ENCODE results near the gene PLN.

The PLN gene

GRCh38 chr6:118529756-118530155 is 18.3 kb upstream of the PLN start:
- DNase-seq (ENCODE audit: extremely low spot score), result no peak
- POLR2A ChIA-PET, result no interaction called here
- CTCF ChIA-PET, result no interaction called here
- TF ChIP-seq NFRKB (IDR thresholded peaks at IDR 0.05) (no peak), FOXM1 (IDR thresholded peaks at IDR 0.05; ENCODE audit: borderline replicate concordance) (no peak), ZNF384 (IDR thresholded peaks at IDR 0.05) (no peak), TARDBP (IDR thresholded peaks at IDR 0.05) (no peak), SUZ12 (IDR thresholded peaks at IDR 0.05) (no peak), PKNOX1 (IDR thresholded peaks at IDR 0.05) (no peak), HDGF (IDR thresholded peaks at IDR 0.05; ENCODE audit: borderline replicate concordance) (no peak), FOXK2 (IDR thresholded peaks at IDR 0.05) (no peak), BHLHE40 (IDR thresholded peaks at IDR 0.05; ENCODE audit: borderline replicate concordance) (no peak), CTBP1 (IDR thresholded peaks at IDR 0.05; ENCODE audit: borderline replicate concordance) (no peak), ARNT (IDR thresholded peaks at IDR 0.05) (no peak)

GRCh38 chr6:118530942-118531341 is 17.2 kb upstream of the PLN start:
- TF ChIP-seq LEF1 (IDR thresholded peaks at IDR 0.05; ENCODE audit: borderline replicate concordance), result no peak
- no peak for TF ChIP-seq SUZ12 (IDR thresholded peaks at IDR 0.05)
- no peak for TF ChIP-seq BHLHE40 (IDR thresholded peaks at IDR 0.05; ENCODE audit: borderline replicate concordance)
- no peak for TF ChIP-seq HDGF (IDR thresholded peaks at IDR 0.05; ENCODE audit: borderline replicate concordance)
- TF ChIP-seq FOXM1 (IDR thresholded peaks at IDR 0.05; ENCODE audit: borderline replicate concordance), result no peak
- TF ChIP-seq ARNT (IDR thresholded peaks at IDR 0.05), result no peak
- TF ChIP-seq FOXK2 (IDR thresholded peaks at IDR 0.05), result no peak
- no peak for TF ChIP-seq ZNF384 (IDR thresholded peaks at IDR 0.05)
- TF ChIP-seq NFRKB (IDR thresholded peaks at IDR 0.05), result no peak
- ChIA-PET CTCF (no interaction called here), POLR2A (no interaction called here)
- no peak for DNase-seq (ENCODE audit: extremely low spot score)

- TF ChIP-seq L3MBTL2 (conservative IDR thresholded peaks at IDR 0.05), result no peak
- no peak for TF ChIP-seq FOXA1 (IDR thresholded peaks at IDR 0.05)
- TF ChIP-seq ELF4 (IDR thresholded peaks at IDR 0.05), result no peak
- no peak for TF ChIP-seq CTBP1 (IDR thresholded peaks at IDR 0.05; ENCODE audit: borderline replicate concordance)
- TF ChIP-seq SP1 (IDR thresholded peaks at IDR 0.05), result no peak
- TF ChIP-seq PKNOX1 (IDR thresholded peaks at IDR 0.05), result no peak
- no peak for TF ChIP-seq FOXK2 (IDR thresholded peaks at IDR 0.05)
- no peak for TF ChIP-seq HDGF (IDR thresholded peaks at IDR 0.05; ENCODE audit: borderline replicate concordance)
- ChIA-PET CTCF (no interaction called here), POLR2A (no interaction called here)
- no peak for DNase-seq (ENCODE audit: extremely low spot score)
Measured at GRCh38 chr6:118535176-118535844, 12.8 kb upstream of the PLN start.

GRCh38 chr6:118536478-118536877 is 11.6 kb upstream of the PLN start:
- no peak for DNase-seq (ENCODE audit: extremely low spot score)
- ChIA-PET CTCF (no interaction called here), POLR2A (no interaction called here)
- TF ChIP-seq FOXM1 (IDR thresholded peaks at IDR 0.05; ENCODE audit: borderline replicate concordance), result no peak
- TF ChIP-seq NFRKB (IDR thresholded peaks at IDR 0.05), result no peak
- no peak for TF ChIP-seq L3MBTL2 (conservative IDR thresholded peaks at IDR 0.05)
- no peak for TF ChIP-seq CTBP1 (IDR thresholded peaks at IDR 0.05; ENCODE audit: borderline replicate concordance)
- TF ChIP-seq ELF4 (IDR thresholded peaks at IDR 0.05), result no peak
- no peak for TF ChIP-seq LEF1 (IDR thresholded peaks at IDR 0.05; ENCODE audit: borderline replicate concordance)
- no peak for TF ChIP-seq TARDBP (IDR thresholded peaks at IDR 0.05)
- TF ChIP-seq SUZ12 (IDR thresholded peaks at IDR 0.05), result no peak
- TF ChIP-seq FOXA1 (IDR thresholded peaks at IDR 0.05), result no peak
- no peak for TF ChIP-seq ARNT (IDR thresholded peaks at IDR 0.05)
- TF ChIP-seq PKNOX1 (IDR thresholded peaks at IDR 0.05), result no peak
- TF ChIP-seq HDGF (IDR thresholded peaks at IDR 0.05; ENCODE audit: borderline replicate concordance), result no peak
- no peak for TF ChIP-seq BHLHE40 (IDR thresholded peaks at IDR 0.05; ENCODE audit: borderline replicate concordance)
- no peak for TF ChIP-seq SP1 (IDR thresholded peaks at IDR 0.05)
- no peak for TF ChIP-seq ZNF384 (IDR thresholded peaks at IDR 0.05)
- TF ChIP-seq FOXK2 (IDR thresholded peaks at IDR 0.05), result no peak

GRCh38 chr6:118537574-118537973 is 10.5 kb upstream of the PLN start:
- DNase-seq (ENCODE audit: extremely low spot score), result no peak
- ChIA-PET POLR2A (no interaction called here), CTCF (no interaction called here)
- TF ChIP-seq ZNF384 (IDR thresholded peaks at IDR 0.05) (no peak), ARNT (IDR thresholded peaks at IDR 0.05) (no peak), L3MBTL2 (conservative IDR thresholded peaks at IDR 0.05) (no peak), SUZ12 (IDR thresholded peaks at IDR 0.05) (no peak), CTBP1 (IDR thresholded peaks at IDR 0.05; ENCODE audit: borderline replicate concordance) (no peak), FOXA1 (IDR thresholded peaks at IDR 0.05) (no peak), ELF4 (IDR thresholded peaks at IDR 0.05) (no peak), LEF1 (IDR thresholded peaks at IDR 0.05; ENCODE audit: borderline replicate concordance) (no peak), FOXM1 (IDR thresholded peaks at IDR 0.05; ENCODE audit: borderline replicate concordance) (no peak), PKNOX1 (IDR thresholded peaks at IDR 0.05) (no peak), NFRKB (IDR thresholded peaks at IDR 0.05) (no peak)
